Measurements from ENCODE around the gene SH3YL1. TPM values are rescaled to one million over a fixed set of nuclear protein-coding genes. Genes with fewer than 3 reads are reported as not detected.

The SH3YL1 gene
- polyA plus RNA-seq, 1 experiment = 27.6 TPM

DNA sequence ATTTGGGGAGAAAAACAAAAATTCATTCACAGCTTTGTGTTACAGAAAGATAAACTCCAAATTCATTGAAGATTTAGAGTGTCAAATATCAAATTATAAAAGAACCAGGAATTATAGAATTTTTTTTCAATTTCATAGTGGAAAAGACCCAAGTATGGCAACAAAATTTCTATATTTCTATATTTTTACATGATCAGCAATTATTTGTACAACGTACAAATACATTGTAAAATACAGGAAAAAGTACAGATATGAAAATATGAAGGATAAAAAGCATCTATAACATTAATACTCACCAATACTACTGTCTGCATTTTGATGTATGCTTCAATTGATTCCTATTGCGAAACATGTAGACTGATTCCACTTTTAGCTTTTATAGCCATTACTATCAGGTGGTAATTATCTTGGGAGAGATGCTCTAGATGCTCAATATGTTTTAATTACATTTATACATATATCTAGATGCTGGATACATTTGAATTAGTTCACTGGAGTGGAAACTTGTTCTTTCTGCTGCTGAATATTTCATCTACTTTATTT is 4.0 kb downstream of the SH3YL1 start:
- TF ChIP-seq, protein P1, sequence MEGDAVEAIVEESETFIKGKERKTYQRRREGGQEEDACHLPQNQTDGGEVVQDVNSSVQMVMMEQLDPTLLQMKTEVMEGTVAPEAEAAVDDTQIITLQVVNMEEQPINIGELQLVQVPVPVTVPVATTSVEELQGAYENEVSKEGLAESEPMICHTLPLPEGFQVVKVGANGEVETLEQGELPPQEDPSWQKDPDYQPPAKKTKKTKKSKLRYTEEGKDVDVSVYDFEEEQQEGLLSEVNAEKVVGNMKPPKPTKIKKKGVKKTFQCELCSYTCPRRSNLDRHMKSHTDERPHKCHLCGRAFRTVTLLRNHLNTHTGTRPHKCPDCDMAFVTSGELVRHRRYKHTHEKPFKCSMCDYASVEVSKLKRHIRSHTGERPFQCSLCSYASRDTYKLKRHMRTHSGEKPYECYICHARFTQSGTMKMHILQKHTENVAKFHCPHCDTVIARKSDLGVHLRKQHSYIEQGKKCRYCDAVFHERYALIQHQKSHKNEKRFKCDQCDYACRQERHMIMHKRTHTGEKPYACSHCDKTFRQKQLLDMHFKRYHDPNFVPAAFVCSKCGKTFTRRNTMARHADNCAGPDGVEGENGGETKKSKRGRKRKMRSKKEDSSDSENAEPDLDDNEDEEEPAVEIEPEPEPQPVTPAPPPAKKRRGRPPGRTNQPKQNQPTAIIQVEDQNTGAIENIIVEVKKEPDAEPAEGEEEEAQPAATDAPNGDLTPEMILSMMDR (IDR thresholded peaks at IDR 0.05; ENCODE audit: low read depth, low read length) = no peak
- Histone ChIP-seq H3K4me3 (ENCODE audit: low read depth, low read length) (no peak overlapping the region), H3K9me3 (ENCODE audit: control insufficient read depth, insufficient read depth, low read length) (peaks cover 5% of the 10 kb centered on the region), H3K27me3 (ENCODE audit: control insufficient read depth, insufficient read depth, low read length) (no peaks in the 10 kb centered on the region), H3K27ac (ENCODE audit: low read depth, low read length) (no peak overlapping the region)
- ChIA-PET POLR2A (no interaction called here), CTCF (interaction anchor here (2.3 to 6.5 kb wide), 2 partner anchors 12 to 30 kb away, joined by 7 to 62 read pairs; no protein-coding TSS in a partner anchor)
- DNase-seq (ENCODE audit: low read depth, low spot score) = no peak

DNA sequence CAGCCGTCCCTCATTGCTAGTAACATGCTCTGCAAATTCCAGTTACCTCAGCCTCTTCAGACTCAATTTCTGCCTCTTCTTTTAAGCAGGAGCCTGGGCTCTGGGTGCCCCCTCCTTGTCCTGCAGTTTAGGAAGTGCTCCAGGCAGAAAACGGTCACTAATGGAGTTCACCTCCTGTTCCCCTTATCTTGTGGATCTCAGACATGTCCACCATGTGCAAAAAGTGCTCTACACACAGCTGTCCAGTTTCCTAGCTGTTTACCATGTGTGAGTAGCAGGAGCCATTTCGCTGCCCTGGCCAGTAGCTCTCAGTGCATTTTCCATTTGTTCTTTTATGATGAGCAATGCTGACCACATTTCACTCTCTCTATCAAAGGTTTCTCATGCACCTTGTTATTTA is 4.9 kb downstream of the SH3YL1 start:
- POLR2A ChIA-PET = no interaction called here

DNA sequence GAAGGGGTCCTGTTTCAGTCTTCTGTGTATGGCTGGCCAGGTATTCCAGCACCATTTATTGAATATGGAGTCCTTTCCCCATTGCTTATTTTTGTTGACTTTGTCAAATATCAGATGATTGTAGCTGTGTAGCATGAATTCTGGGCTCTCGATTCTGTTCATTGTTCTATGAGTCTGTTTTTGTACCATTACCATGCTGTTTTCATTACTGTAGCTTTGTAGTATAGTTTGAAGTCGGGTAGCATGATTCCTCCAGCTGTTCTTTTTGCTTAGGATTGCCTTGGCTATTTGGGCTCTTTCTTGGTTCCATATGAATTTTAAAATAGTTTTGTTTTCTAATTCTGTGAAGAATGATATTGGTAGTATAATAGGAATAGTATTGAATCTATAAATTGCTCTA is 6.0 kb downstream of the SH3YL1 start:
- Histone ChIP-seq H3K27ac (ENCODE audit: low read depth, low read length) (no peak overlapping the region), H3K4me3 (ENCODE audit: low read depth, low read length) (no peak overlapping the region), H3K9me3 (ENCODE audit: control insufficient read depth, insufficient read depth, low read length) (no peaks in the 10 kb centered on the region; the same call in 1 of the 2 replicates), H3K27me3 (ENCODE audit: control insufficient read depth, insufficient read depth, low read length) (no peaks in the 10 kb centered on the region)
- CTCF ChIA-PET = interaction anchor here (1.3 to 6.5 kb wide), 2 partner anchors 10 to 32 kb away, joined by 7 to 62 read pairs; no protein-coding TSS in a partner anchor
- TF ChIP-seq, protein P1 (IDR thresholded peaks at IDR 0.05; ENCODE audit: low read depth, low read length) = no peak
- DNase-seq (ENCODE audit: low read depth, low spot score) = no peak
- POLR2A ChIA-PET = no interaction called here

More for the DNA sequence above, 4.9 kb downstream of the SH3YL1 start:
- no peaks in the 10 kb centered on the region for H3K27me3 ChIP-seq (ENCODE audit: control insufficient read depth, insufficient read depth, low read length)
- no peak for DNase-seq (ENCODE audit: low read depth, low spot score)
- peaks cover 5% of the 10 kb centered on the region for H3K9me3 ChIP-seq (ENCODE audit: control insufficient read depth, insufficient read depth, low read length)
- TF ChIP-seq, protein P1 (IDR thresholded peaks at IDR 0.05; ENCODE audit: low read depth, low read length) = no peak
- CTCF ChIA-PET = interaction anchor here (1.3 to 6.5 kb wide), 2 partner anchors 11 to 31 kb away, joined by 7 to 62 read pairs; no protein-coding TSS in a partner anchor
- H3K27ac ChIP-seq (ENCODE audit: low read depth, low read length) = no peak overlapping the region
- H3K4me3 ChIP-seq (ENCODE audit: low read depth, low read length) = no peak overlapping the region

DNA sequence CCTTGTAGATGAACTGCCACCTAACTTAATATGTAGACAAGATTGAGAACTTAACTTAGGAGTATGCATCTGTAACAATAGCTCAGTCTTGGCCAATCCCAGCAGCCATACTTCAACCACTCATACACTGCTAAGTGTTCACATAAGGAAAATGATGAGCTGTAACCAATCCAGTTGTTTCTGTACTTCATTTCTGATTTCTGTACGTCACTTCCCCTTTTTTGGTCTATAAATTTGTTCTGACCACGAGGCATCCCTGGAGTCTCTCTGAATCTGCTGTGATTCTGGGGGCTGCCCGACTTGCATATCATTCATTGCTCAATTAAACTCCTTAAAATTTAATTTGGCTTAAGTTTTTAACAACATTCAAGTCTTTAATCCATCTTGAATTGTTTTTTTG is 6.4 kb downstream of the SH3YL1 start:
- TF ChIP-seq, protein P1 (IDR thresholded peaks at IDR 0.05; ENCODE audit: low read depth, low read length) = no peak
- H3K27me3 ChIP-seq (ENCODE audit: control insufficient read depth, insufficient read depth, low read length) = no peaks in the 10 kb centered on the region
- POLR2A ChIA-PET = no interaction called here
- H3K27ac ChIP-seq (ENCODE audit: low read depth, low read length) = no peak overlapping the region
- CTCF ChIA-PET = interaction anchor here (0.7 to 6.5 kb wide), 2 partner anchors 10 to 75 kb away, joined by 8 to 62 read pairs; no protein-coding TSS in a partner anchor
- no peaks in the 10 kb centered on the region; the same call in 1 of the 2 replicates for H3K9me3 ChIP-seq (ENCODE audit: control insufficient read depth, insufficient read depth, low read length)
- DNase-seq (ENCODE audit: low read depth, low spot score) = no peak
- no peak overlapping the region for H3K4me3 ChIP-seq (ENCODE audit: low read depth, low read length)

DNA sequence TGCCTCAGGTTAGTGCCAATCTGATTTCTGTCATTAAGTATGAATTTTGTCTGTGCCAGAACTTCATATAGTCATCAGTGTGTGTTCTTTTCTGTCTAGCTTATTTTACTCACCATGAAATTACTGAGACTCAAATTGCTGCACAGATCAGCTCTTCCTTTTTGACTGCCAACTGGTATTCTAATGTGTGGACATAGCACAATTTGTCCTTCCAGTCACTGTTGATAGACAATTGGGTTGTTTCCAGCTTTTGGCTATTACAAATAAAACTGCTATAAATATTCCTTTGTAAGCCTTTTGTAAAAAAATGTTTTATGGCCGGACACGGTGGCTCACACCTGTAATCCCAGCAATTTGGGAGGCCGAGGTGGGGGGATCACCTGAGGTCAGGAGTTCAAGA is 7.7 kb downstream of the SH3YL1 start:
- DNase-seq (ENCODE audit: low read depth, low spot score) = no peak
- Histone ChIP-seq H3K27me3 (ENCODE audit: control insufficient read depth, insufficient read depth, low read length) (no peaks in the 10 kb centered on the region), H3K4me3 (ENCODE audit: low read depth, low read length) (no peak overlapping the region), H3K9me3 (ENCODE audit: control insufficient read depth, insufficient read depth, low read length) (no peaks in the 10 kb centered on the region; the same call in 1 of the 2 replicates), H3K27ac (ENCODE audit: low read depth, low read length) (no peak overlapping the region)
- CTCF ChIA-PET = interaction anchor here (1.3 to 2.8 kb wide), 2 partner anchors 10 to 34 kb away, joined by 9 to 19 read pairs; no protein-coding TSS in a partner anchor
- POLR2A ChIA-PET = no interaction called here
- TF ChIP-seq, protein P1 (IDR thresholded peaks at IDR 0.05; ENCODE audit: low read depth, low read length) = no peak
